ENCODE results near the gene HOXB2. TPM values are rescaled to one million over a fixed set of nuclear protein-coding genes. Genes with fewer than 3 reads are reported as not detected.

The HOXB2 gene
- total and polyA plus RNA-seq, 9 of the 15 experiments (the other 6 are each of a cell fraction or from before 2014, with no cell fraction given): 2.1 to 97.7 (median 21.2) TPM

GRCh38 chr17:48578616-48579470 is 33.9 kb upstream of the HOXB2 start (continued):
- no peak for TF ChIP-seq MNT (conservative IDR thresholded peaks at IDR 0.05)
- TF ChIP-seq ZNF124 (CRISPR knock-in tag; IDR thresholded peaks at IDR 0.05): no peak
- no peak for TF ChIP-seq ZNF609 (CRISPR knock-in tag; IDR thresholded peaks at IDR 0.05; ENCODE audit: borderline replicate concordance)
- TF ChIP-seq SRSF7 (optimal IDR thresholded peaks at IDR 0.05; ENCODE audit: low read depth, low read length): no peak
- no peak for TF ChIP-seq TFAM (CRISPR knock-in tag; conservative IDR thresholded peaks at IDR 0.05)
- 0 out of 2 replicates have a peak, but pooled peaks have one; percentile 39 for TF ChIP-seq KAT7 (CRISPR knock-in tag; IDR thresholded peaks at IDR 0.05; ENCODE audit: borderline replicate concordance)
- no peak for TF ChIP-seq ZNF57 (CRISPR knock-in tag; IDR thresholded peaks at IDR 0.05)
- no peak for TF ChIP-seq ZBED1 (IDR thresholded peaks at IDR 0.05)
- no peak for TF ChIP-seq U2AF2 (optimal IDR thresholded peaks at IDR 0.05; ENCODE audit: low read depth, low read length)
- no peak for TF ChIP-seq BDP1 (IDR thresholded peaks at IDR 0.05; ENCODE audit: insufficient read depth, insufficient read length)
- no peak for TF ChIP-seq ZSCAN29 (IDR thresholded peaks at IDR 0.05)
- TF ChIP-seq SAFB (IDR thresholded peaks at IDR 0.05; ENCODE audit: borderline replicate concordance, low read depth, low read length): no peak
- TF ChIP-seq ZNF512 (tag; IDR thresholded peaks at IDR 0.05): no peak
- no peak for TF ChIP-seq GATAD2B (IDR thresholded peaks at IDR 0.05; ENCODE audit: borderline replicate concordance)
- no peak for TF ChIP-seq ZNF507 (tag; conservative IDR thresholded peaks at IDR 0.05)
- no peak for TF ChIP-seq CBX5 (IDR thresholded peaks at IDR 0.05; ENCODE audit: borderline replicate concordance, low read depth)
- TF ChIP-seq SMAD4 (CRISPR knock-in tag; conservative IDR thresholded peaks at IDR 0.05): no peak
- no peak for TF ChIP-seq HMGN3 (IDR thresholded peaks at IDR 0.05; ENCODE audit: borderline replicate concordance, extremely low read depth, insufficient read length, low read depth, low read length)
- TF ChIP-seq FOXK2 (conservative IDR thresholded peaks at IDR 0.05 in 1 of 2, IDR thresholded peaks at IDR 0.05 in 1 of 2; ENCODE audit: low read depth in 2 of 2): no peak
- TF ChIP-seq SETDB1 (IDR thresholded peaks at IDR 0.05; ENCODE audit: low read length): no peak
- no peak for TF ChIP-seq HMG20B (CRISPR knock-in tag; IDR thresholded peaks at IDR 0.05)
- TF ChIP-seq KAT8 (IDR thresholded peaks at IDR 0.05; ENCODE audit: low read depth): no peak
